Measurements from ENCODE around the gene GALNT13. TPM values are rescaled to one million over a fixed set of nuclear protein-coding genes. Genes with fewer than 3 reads are reported as not detected.

GALNT13 gene
- total and polyA plus RNA-seq, 2 of the 13 experiments (the other 11 are each of a cell fraction or from before 2014, with no cell fraction given), result 1.3 to 5.0 TPM

GRCh38 chr2:154449951-154450658 lies 578.4 kb downstream of the GALNT13 start (continued):
- TF ChIP-seq ZBTB40 (IDR thresholded peaks at IDR 0.05) (no peak), ZBTB40 (CRISPR knock-in tag; IDR thresholded peaks at IDR 0.05) (no peak), JUND (CRISPR knock-in tag; IDR thresholded peaks at IDR 0.05) (no peak), PAF1 (CRISPR knock-in tag; IDR thresholded peaks at IDR 0.05) (no peak), HNF4A (CRISPR knock-in tag; IDR thresholded peaks at IDR 0.05) (peak; percentile 64), ZBTB44 (CRISPR knock-in tag; IDR thresholded peaks at IDR 0.05) (no peak), USF2 (IDR thresholded peaks at IDR 0.05; ENCODE audit: low read depth, low read length) (no peak), USF2 (CRISPR knock-in tag; IDR thresholded peaks at IDR 0.05; ENCODE audit: borderline replicate concordance) (no peak), SMC3 (IDR thresholded peaks at IDR 0.05; ENCODE audit: low read length) (no peak), ZC3H13 (CRISPR knock-in tag; IDR thresholded peaks at IDR 0.05) (no peak), ZFP1 (CRISPR knock-in tag; IDR thresholded peaks at IDR 0.05) (no peak), MXD1 (CRISPR knock-in tag; IDR thresholded peaks at IDR 0.05) (no peak), ZNF572 (CRISPR knock-in tag; IDR thresholded peaks at IDR 0.05) (no peak), TIGD3 (CRISPR knock-in tag; IDR thresholded peaks at IDR 0.05; ENCODE audit: borderline replicate concordance) (no peak)
